Upper lobe of left lung (tissue), 4 donors: ENCODE results near the gene LPIN1.
"Not testable (repeated sequence)": the region's sequence is repeated elsewhere in the genome, so short reads cannot be mapped to it uniquely, and the experiment has no call there.

Source experiments
- CTCF ChIP-seq, 6 experiments: fragments of 450-650 bp in 4 of 6; fragments of 200-600 bp in 2 of 6; sonication (generic) in 2 of 6; IDR thresholded peaks; one replicate each; pipeline ENCODE4 v1.5.1; 2016 to 2019; ENCODE audit warnings: antibody characterized with exemption in 6 of 6
- EP300 ChIP-seq, 4 donors: sonication (generic); formaldehyde crosslinking; IDR thresholded peaks; one replicate each; pipeline ENCODE4 v1.5.1; 2017; ENCODE audit warnings: antibody characterized with exemption in 4 of 4, control low read depth in 2 of 4
- POLR2A ChIP-seq, 4 donors: fragments of 450-650 bp; IDR thresholded peaks; one replicate each; pipeline ENCODE4 v1.5.1; 2016 to 2017; ENCODE audit warnings: antibody characterized with exemption in 4 of 4, mild to moderate bottlenecking in 2 of 4
- POLR2AphosphoS5 ChIP-seq, 2 donors: sonication (generic); formaldehyde crosslinking; IDR thresholded peaks; one replicate each; pipeline ENCODE4 v1.5.1; 2017; ENCODE audit warnings: antibody characterized with exemption in 2 of 2

- not testable (repeated sequence) for TF ChIP-seq CTCF, POLR2A, POLR2AphosphoS5, EP300 (IDR thresholded peaks at IDR 0.05)
These were observed 12.9 kb downstream of the LPIN1 start for GRCh38 chr2:11759182-11759975.
